ENCODE measurements around the gene LILRA2.
"Not testable (repeated sequence)": the region's sequence is repeated elsewhere in the genome, so short reads cannot be mapped to it uniquely, and the experiment has no call there.

The LILRA2 gene

GRCh38 chr19:54612428-54612827 lies 38.8 kb downstream of the LILRA2 start:
- DNase-seq = no peak

GRCh38 chr19:54614726-54615125 lies 41.1 kb downstream of the LILRA2 start:
- no peak for DNase-seq

GRCh38 chr19:54616057-54616456 lies 42.5 kb downstream of the LILRA2 start:
- DNase-seq = no peak

- no peak for DNase-seq
Observed at GRCh38 chr19:54616821-54617560, 43.4 kb downstream of the LILRA2 start.

- DNase-seq = no peak
Observed at GRCh38 chr19:54620464-54620863, 46.9 kb downstream of the LILRA2 start.

- no peak for DNase-seq
Observed at GRCh38 chr19:54622431-54622830, 48.8 kb downstream of the LILRA2 start.

- not testable (repeated sequence) for DNase-seq
Observed at GRCh38 chr19:54624234-54624633, 50.6 kb downstream of the LILRA2 start.

GRCh38 chr19:54624934-54625730 lies 51.5 kb downstream of the LILRA2 start:
- not testable (repeated sequence) for DNase-seq

GRCh38 chr19:54626757-54627156 lies 53.2 kb downstream of the LILRA2 start:
- no peak for DNase-seq

- DNase-seq = not testable (repeated sequence)
Observed at GRCh38 chr19:54627912-54628311, 54.3 kb downstream of the LILRA2 start.

- DNase-seq = not testable (repeated sequence)
Observed at GRCh38 chr19:54630262-54630661, 56.7 kb downstream of the LILRA2 start, which contains the start of gene LILRB1. Gene LILRB1 (plus strand): TSS chr19:54630484. CDS start chr19:54631074, 590 bp downstream.

- no peak for DNase-seq
Observed at GRCh38 chr19:54630782-54631181, 57.2 kb downstream of the LILRA2 start.

GRCh38 chr19:54631489-54632337 lies 58.1 kb downstream of the LILRA2 start:
- DNase-seq = not testable (repeated sequence)

- not testable (repeated sequence) for DNase-seq
Observed at GRCh38 chr19:54632517-54632916, 58.9 kb downstream of the LILRA2 start.

- no peak for DNase-seq
Observed at GRCh38 chr19:54633401-54633800, 59.8 kb downstream of the LILRA2 start.

GRCh38 chr19:54636081-54636480 lies 62.5 kb downstream of the LILRA2 start:
- not testable (repeated sequence) for DNase-seq

- no peak for DNase-seq
Observed at GRCh38 chr19:54638683-54639082, 65.1 kb downstream of the LILRA2 start.

Data from activated gamma-delta T cell treated with Interleukin-2 at 50 U/mL for 16 hours (primary cell).